HG03442 (cell line): Measurements from ENCODE around the gene KRCC1.
"Not testable (repeated sequence)": the region's sequence is repeated elsewhere in the genome, so short reads cannot be mapped to it uniquely, and the experiment has no call there.

Experiments
- ATAC-seq: cut with Tn5 transposase; IDR thresholded peaks from one replicate; pipeline ENCODE4 v1.9.1; 2021; ENCODE audit warnings: mild to moderate bottlenecking, moderate library complexity; ENCODE audit not compliant: unreplicated experiment

KRCC1 gene

DNA sequence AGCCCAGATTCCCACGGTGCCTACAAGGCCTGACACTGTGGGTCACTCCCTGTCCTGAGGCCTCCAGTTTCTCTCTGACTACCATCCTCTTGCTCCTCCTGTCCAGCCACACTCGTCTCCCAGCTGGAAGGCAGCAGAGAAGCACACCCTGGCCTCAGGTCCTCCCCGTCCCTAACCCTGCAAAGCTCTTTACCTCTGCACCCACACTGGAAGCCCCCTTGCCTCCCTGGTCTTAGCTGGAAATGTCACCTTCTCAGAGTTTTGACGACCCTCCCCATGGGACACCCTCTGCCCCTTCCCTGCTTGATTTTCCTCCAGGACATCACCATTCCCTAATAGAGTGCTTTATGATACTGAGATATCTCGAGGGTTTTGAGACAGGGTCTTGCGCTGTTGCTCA lies 49.8 kb downstream of the KRCC1 start:
- no peak for ATAC-seq

DNA sequence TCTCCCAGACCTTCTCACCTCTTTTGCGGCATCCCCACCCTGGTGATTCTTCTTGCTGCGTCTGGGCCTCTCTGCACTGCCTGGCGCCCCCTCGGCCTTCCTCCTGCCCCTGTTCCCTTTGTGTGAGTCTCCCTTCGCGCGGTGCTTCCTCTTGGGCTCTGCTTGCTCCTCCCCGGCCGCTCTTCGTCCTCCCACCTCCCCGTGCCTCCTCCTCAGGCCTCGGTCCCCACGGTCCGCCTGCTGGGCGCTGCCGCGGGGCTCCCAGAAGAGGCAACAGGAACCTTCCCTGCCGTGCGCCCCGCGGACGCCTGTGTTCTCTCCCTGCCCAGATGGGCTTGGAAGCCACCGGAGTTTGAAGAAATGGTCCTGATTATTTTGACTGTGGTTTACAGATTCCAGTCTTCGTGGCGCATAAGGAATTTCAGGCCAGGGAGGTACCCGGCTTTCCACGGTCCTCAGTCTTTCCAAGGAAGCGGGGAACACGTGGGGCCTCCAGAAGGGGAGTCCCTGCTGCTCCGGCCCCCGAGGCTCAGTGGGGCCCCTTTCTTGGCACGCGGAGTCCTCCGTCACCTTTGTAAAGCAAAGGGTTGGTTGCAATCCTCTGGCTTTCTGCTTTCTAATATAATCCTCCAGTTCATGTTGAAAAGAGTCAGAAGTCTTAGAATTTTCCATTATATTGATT lies 52.4 kb downstream of the KRCC1 start:
- no peak for ATAC-seq

DNA sequence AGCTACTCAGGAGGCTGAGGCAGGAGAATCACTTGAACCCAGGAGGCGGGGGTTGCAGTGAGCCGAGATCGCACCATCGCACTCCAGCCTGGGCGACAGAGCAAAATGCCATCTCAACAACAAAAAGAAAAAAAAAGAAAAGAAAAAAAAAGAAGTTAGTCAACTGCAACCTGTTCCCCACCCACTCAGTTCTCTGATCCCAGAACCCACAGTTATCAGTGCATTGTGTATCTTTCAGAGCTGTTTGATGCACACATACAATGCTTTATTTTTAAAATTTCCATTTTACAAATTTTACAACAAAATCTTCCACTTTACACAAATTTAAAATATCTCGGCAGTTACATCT lies 53.2 kb downstream of the KRCC1 start:
- ATAC-seq, result no peak

GRCh38 chr2:88000474-88000873 lies 55.1 kb downstream of the KRCC1 start:
- not testable (repeated sequence) for ATAC-seq

GRCh38 chr2:87996570-87996969 lies 59.0 kb downstream of the KRCC1 start:
- ATAC-seq, result no peak

DNA sequence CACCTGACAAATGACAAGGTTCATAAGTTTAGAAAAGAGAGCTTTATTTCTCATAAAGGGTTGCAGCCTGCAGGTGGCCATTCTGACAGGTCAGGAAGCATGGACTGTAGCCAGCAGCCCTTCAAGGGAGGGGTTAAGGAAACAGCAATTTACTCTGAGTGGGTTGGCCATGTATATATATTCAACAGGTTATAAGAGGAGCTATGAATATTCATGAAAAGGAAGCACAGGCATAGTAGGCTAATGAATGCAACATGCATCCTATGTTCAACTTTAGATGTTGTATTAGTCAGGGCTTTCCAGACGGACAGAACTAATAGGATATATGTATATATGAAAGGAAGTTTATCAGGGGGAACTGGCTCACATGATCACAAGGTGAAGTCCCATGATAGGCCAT lies 59.8 kb downstream of the KRCC1 start:
- ATAC-seq, result no peak

GRCh38 chr2:87994304-87994850 lies 61.2 kb downstream of the KRCC1 start:
- ATAC-seq, result not testable (repeated sequence)

- ATAC-seq, result not testable (repeated sequence)
These were observed 63.0 kb downstream of the KRCC1 start for GRCh38 chr2:87992569-87992968.

DNA sequence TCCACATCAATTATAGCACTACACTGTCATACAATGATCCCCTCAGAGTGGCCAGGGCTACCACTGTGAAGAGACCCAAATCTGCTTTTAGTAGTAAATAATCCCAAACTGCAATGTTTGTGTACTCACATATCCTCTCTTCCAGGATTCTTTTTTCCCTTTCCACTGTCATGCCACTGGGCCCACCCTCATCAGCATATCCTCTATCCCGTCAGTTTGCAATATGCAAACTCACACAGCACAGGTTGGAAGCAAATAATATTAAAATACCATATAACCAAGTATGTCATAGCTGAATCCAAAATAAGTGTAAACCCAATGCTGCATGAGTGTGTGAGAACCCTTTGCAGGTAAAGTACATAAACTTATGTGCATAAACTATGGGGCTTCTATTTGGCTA lies 68.1 kb downstream of the KRCC1 start:
- not testable (repeated sequence) for ATAC-seq

DNA sequence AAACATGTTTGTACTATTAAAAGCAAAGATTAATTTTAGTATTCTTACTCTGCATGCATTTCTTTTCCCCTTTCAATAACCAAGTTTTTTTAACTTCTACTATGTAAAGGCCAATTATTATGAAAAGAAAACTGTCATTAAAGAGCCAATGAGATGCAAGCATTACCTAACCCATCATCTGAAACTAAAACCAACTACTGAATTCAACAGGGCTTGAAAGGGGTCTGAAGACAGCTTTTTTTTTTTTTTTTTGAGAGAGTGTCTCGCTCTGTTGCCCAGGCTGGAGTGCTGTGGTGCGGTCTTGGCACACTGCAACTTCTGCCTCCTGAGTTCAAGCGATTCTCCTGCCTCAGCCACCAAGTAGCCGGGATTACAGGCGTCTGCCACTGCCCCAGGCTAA lies 69.7 kb downstream of the KRCC1 start:
- not testable (repeated sequence) for ATAC-seq

DNA sequence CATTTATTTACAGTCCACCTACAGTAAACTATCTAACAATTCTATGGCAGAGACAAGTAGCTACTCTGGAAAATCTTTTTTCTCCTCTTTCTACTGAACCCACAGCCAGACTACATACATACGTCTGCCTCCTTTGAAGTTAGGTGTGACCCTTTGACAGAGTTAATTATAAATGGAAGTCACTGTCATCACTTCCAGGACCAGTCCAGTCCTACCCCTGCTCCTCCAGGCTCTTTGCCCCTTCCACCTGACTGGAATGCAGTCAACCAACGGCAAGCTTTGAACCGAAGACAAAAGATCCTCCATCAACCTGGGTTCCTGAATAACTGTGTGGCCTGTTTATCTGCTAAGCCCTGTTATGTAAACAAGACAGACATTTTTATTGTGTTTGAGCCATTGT lies 74.4 kb downstream of the KRCC1 start:
- not testable (repeated sequence) for ATAC-seq
